LNCaP clone FGC (cell line): ENCODE data around the gene TRAK1.

ENCODE experiments used
- DNase-seq: peaks from one replicate; pipeline ENCODE4 v3.0.0-alpha.2; 2011; ENCODE audit warnings: low read depth
- H3K4me3 ChIP-seq: 2 replicates; pipeline ENCODE4 v1.5.1; 2011; ENCODE audit warnings: mild to moderate bottlenecking, low read depth, low read length, control low read depth
- CTCF ChIP-seq: IDR thresholded peaks from 2 replicates; pipeline ENCODE4 v1.5.1; 2012; ENCODE audit warnings: mild to moderate bottlenecking; ENCODE audit not compliant: control insufficient read depth, insufficient read depth; ENCODE audit errors: extremely low read depth

TRAK1 gene

GRCh38 chr3:42068303-42069088, 22.7 kb upstream of the TRAK1 start:
- no peak overlapping the region for H3K4me3 ChIP-seq
- no peak for TF ChIP-seq CTCF
- DNase-seq, result no peak

- H3K4me3 ChIP-seq, result no peak overlapping the region
- no peak for DNase-seq
- TF ChIP-seq CTCF, result no peak
These were observed 21.1 kb upstream of the TRAK1 start for GRCh38 chr3:42070089-42070488.

- DNase-seq, result peak; percentile 60
- no peak overlapping the region for H3K4me3 ChIP-seq
- TF ChIP-seq CTCF, result no peak
These were observed 20.6 kb upstream of the TRAK1 start for GRCh38 chr3:42070524-42070923.

- 0 out of 2 replicates have a peak, but pooled peaks have one; percentile 28 for TF ChIP-seq CTCF
- DNase-seq, result peak; percentile 97
- peak overlapping the region; percentile 30 for H3K4me3 ChIP-seq
These were observed 19.0 kb upstream of the TRAK1 start for GRCh38 chr3:42071904-42072812.

GRCh38 chr3:42072831-42073301, 18.3 kb upstream of the TRAK1 start:
- no peak for DNase-seq
- peak overlapping the region; percentile 30; the same call in 1 of the 2 replicates for H3K4me3 ChIP-seq
- no peak for TF ChIP-seq CTCF

GRCh38 chr3:42077785-42078184, 13.4 kb upstream of the TRAK1 start:
- no peak for TF ChIP-seq CTCF
- no peak for DNase-seq
- no peak overlapping the region for H3K4me3 ChIP-seq
